HEK293 (cell line): ENCODE results near the gene MAZ.
"Not testable (repeated sequence)": the region's sequence is repeated elsewhere in the genome, so short reads cannot be mapped to it uniquely, and the experiment has no call there.

Experiments
- WT1 ChIP-seq: fragments of 450-650 bp; formaldehyde crosslinking; IDR thresholded peaks from 2 replicates; pipeline ENCODE4 v1.5.1; 2016; ENCODE audit warnings: missing biosample characterization, missing genetic modification characterization
- ZFP41 ChIP-seq: fragments of 450-650 bp; formaldehyde crosslinking; IDR thresholded peaks from 2 replicates; pipeline ENCODE4 v1.5.1; 2016; ENCODE audit warnings: missing biosample characterization, missing genetic modification characterization, borderline replicate concordance
- ZNF132 ChIP-seq: fragments of 450-650 bp; formaldehyde crosslinking; IDR thresholded peaks from 2 replicates; pipeline ENCODE4 v1.5.1; 2017; ENCODE audit warnings: missing biosample characterization, missing genetic modification characterization, borderline replicate concordance
- ZNF274 ChIP-seq, 2 experiments: fragments of 200-500 bp in 1 of 2; fragments of 450-650 bp in 1 of 2; sonication (Bioruptor generic) in 1 of 2; formaldehyde crosslinking in 1 of 2; IDR thresholded peaks; 2 replicates each; pipeline versions ENCODE4 v1.5.1 to v1.6.1; 2014 to 2016; ENCODE audit warnings: borderline replicate concordance in 1 of 2, inconsistent platforms in 1 of 2, low read length in 1 of 2, missing biosample characterization in 1 of 2, missing genetic modification characterization in 1 of 2
- ZNF670 ChIP-seq: fragments of 450-650 bp; formaldehyde crosslinking; IDR thresholded peaks from 2 replicates; pipeline ENCODE4 v1.5.1; 2016; ENCODE audit warnings: missing biosample characterization, missing genetic modification characterization, low read depth
- TF ChIP-seq, protein P1 (sequence below): fragments of 450-650 bp; formaldehyde crosslinking; IDR thresholded peaks from 2 replicates; pipeline ENCODE4 v1.5.1; 2016; ENCODE audit warnings: missing biosample characterization, missing genetic modification characterization
- TF ChIP-seq, protein P2 (sequence below): fragments of 450-650 bp; formaldehyde crosslinking; IDR thresholded peaks from 2 replicates; pipeline ENCODE4 v1.5.1; 2016; ENCODE audit warnings: missing biosample characterization, missing genetic modification characterization, low read depth

DNA sequence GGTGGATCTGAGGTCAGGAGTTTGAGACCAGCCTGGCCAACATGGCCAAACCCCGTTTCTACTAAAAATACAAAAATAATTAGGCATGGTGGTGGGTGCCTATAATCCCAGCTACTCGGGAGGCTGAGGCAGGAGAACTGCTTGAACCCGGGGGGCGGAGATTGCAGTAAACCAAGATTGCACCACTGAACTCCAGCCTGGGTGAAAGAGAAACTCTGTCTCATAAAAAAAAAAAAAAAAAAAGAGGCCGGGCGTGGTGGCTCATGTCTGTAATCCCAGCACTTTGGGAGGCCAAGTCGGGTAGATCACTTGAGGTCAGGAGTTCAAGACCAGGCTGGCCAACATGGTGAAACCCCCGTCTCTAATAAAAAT lies 45.1 kb upstream of the MAZ start:
- TF ChIP-seq, protein P1, sequence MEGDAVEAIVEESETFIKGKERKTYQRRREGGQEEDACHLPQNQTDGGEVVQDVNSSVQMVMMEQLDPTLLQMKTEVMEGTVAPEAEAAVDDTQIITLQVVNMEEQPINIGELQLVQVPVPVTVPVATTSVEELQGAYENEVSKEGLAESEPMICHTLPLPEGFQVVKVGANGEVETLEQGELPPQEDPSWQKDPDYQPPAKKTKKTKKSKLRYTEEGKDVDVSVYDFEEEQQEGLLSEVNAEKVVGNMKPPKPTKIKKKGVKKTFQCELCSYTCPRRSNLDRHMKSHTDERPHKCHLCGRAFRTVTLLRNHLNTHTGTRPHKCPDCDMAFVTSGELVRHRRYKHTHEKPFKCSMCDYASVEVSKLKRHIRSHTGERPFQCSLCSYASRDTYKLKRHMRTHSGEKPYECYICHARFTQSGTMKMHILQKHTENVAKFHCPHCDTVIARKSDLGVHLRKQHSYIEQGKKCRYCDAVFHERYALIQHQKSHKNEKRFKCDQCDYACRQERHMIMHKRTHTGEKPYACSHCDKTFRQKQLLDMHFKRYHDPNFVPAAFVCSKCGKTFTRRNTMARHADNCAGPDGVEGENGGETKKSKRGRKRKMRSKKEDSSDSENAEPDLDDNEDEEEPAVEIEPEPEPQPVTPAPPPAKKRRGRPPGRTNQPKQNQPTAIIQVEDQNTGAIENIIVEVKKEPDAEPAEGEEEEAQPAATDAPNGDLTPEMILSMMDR (tag by site-specific recombination) = not testable (repeated sequence)
- not testable (repeated sequence) for TF ChIP-seq WT1 (tag by site-specific recombination); ZNF132 (tag by site-specific recombination); ZNF274 (IDR thresholded peaks at IDR 0.05; ENCODE audit: low read length); ZNF274 (tag by site-specific recombination; IDR thresholded peaks at IDR 0.05; ENCODE audit: borderline replicate concordance); ZFP41 (tag by site-specific recombination); ZNF670
- TF ChIP-seq, protein P2, sequence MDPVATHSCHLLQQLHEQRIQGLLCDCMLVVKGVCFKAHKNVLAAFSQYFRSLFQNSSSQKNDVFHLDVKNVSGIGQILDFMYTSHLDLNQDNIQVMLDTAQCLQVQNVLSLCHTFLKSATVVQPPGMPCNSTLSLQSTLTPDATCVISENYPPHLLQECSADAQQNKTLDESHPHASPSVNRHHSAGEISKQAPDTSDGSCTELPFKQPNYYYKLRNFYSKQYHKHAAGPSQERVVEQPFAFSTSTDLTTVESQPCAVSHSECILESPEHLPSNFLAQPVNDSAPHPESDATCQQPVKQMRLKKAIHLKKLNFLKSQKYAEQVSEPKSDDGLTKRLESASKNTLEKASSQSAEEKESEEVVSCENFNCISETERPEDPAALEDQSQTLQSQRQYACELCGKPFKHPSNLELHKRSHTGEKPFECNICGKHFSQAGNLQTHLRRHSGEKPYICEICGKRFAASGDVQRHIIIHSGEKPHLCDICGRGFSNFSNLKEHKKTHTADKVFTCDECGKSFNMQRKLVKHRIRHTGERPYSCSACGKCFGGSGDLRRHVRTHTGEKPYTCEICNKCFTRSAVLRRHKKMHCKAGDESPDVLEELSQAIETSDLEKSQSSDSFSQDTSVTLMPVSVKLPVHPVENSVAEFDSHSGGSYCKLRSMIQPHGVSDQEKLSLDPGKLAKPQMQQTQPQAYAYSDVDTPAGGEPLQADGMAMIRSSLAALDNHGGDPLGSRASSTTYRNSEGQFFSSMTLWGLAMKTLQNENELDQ (tag by site-specific recombination) = not testable (repeated sequence)
